PC-9 (cell line): ENCODE measurements around the gene CARMIL1. TPM values are rescaled to one million over a fixed set of nuclear protein-coding genes. Genes with fewer than 3 reads are reported as not detected.

Experiments
- BruUV-seq: library from RNA; stranded (reverse); fragments of 400-500 nt; replicated peaks from 2 replicates; lab custom pipeline; 2021; lab: Mats Ljungman, UMichigan
- CTCF ChIA-PET: fragments of 300-600 bp; sonication (Branson Sonifier 250); formaldehyde crosslinking; loops from one replicate; lab custom pipeline; 2022; ENCODE audit warnings: antibody characterized with exemption; lab: Charles Lee
- POLR2A ChIA-PET: fragments of 300-600 bp; sonication (Branson Sonifier 250); formaldehyde crosslinking; loops from one replicate; lab custom pipeline; 2022; ENCODE audit warnings: antibody characterized with exemption; ENCODE audit not compliant: unreplicated experiment; lab: Charles Lee
- DNase-seq, 2 experiments: peaks; one replicate each; pipeline versions ENCODE4 v3.0.0 to v3.0.0-alpha.2; 2015 to 2022; ENCODE audit warnings: mixed read lengths in 1 of 2
- H2AFZ ChIP-seq: fragments of 200-600 bp; sonication (generic); 2 replicates; pipeline ENCODE4 v1.8.1; 2017; ENCODE audit warnings: antibody characterized with exemption
- H3F3A ChIP-seq: fragments of 200-600 bp; sonication (generic); 2 replicates; pipeline ENCODE4 v1.8.1; 2017; ENCODE audit warnings: antibody characterized with exemption, mild to moderate bottlenecking, low read depth; ENCODE audit not compliant: insufficient read depth
- H3K27ac ChIP-seq: fragments of 200-600 bp; sonication (generic); 2 replicates; pipeline ENCODE4 v1.6.1; 2016; ENCODE audit warnings: mixed run types
- H3K27me3 ChIP-seq: fragments of 200-600 bp; sonication (generic); 2 replicates; pipeline ENCODE4 v1.6.1; 2016; ENCODE audit warnings: low read depth, mixed run types; ENCODE audit not compliant: insufficient read depth
- H3K36me3 ChIP-seq: fragments of 200-600 bp; sonication (generic); 2 replicates; pipeline ENCODE4 v1.6.1; 2016; ENCODE audit warnings: low read depth, mixed run types
- H3K4me1 ChIP-seq: fragments of 200-600 bp; sonication (generic); replicated peaks from 2 replicates; pipeline ENCODE4 v1.6.1; 2016; ENCODE audit warnings: mixed run types; ENCODE audit not compliant: insufficient read depth
- H3K4me2 ChIP-seq: fragments of 200-600 bp; sonication (generic); 2 replicates; pipeline ENCODE4 v1.6.1; 2017; ENCODE audit warnings: mixed run types
- H3K4me3 ChIP-seq: fragments of 200-600 bp; sonication (generic); 2 replicates; pipeline ENCODE4 v1.6.1; 2016; ENCODE audit warnings: mixed run types
- H3K79me2 ChIP-seq: fragments of 200-600 bp; sonication (generic); 2 replicates; pipeline ENCODE4 v1.6.1; 2017; ENCODE audit warnings: low read depth, mixed run types
- H3K9me2 ChIP-seq: fragments of 200-600 bp; sonication (generic); 2 replicates; pipeline ENCODE4 v1.8.1; 2017; ENCODE audit warnings: mild to moderate bottlenecking; ENCODE audit not compliant: insufficient read depth
- H3K9me3 ChIP-seq: fragments of 200-600 bp; sonication (generic); 2 replicates; pipeline ENCODE4 v1.8.1; 2016; ENCODE audit warnings: low read depth; ENCODE audit not compliant: insufficient read depth
- H4K20me1 ChIP-seq: fragments of 200-600 bp; sonication (generic); 2 replicates; pipeline ENCODE4 v1.8.1; 2017; ENCODE audit not compliant: insufficient read depth
- EZH2 ChIP-seq: fragments of 200-600 bp; sonication (generic); IDR thresholded peaks from 2 replicates; pipeline ENCODE4 v1.8.0; 2017; ENCODE audit warnings: antibody characterized with exemption, low read depth
- intact Hi-C: fragments of 100-400 bp; cut with micrococcal nuclease; formaldehyde crosslinking; loops from one replicate; pipeline ENCODE4 v1.10.0; 2022; ENCODE audit not compliant: unreplicated experiment
- total RNA-seq: library from RNA; stranded (reverse); gene quantifications from 2 replicates; pipeline ENCODE4 v1.2.3, GENCODE V29; 2021
- TF ChIP-seq, protein P1 (sequence below): fragments of 200-600 bp; sonication (generic); conservative IDR thresholded peaks from 2 replicates; pipeline ENCODE4 v1.6.1; 2017; ENCODE audit warnings: mixed run types, antibody characterized with exemption, mild to moderate bottlenecking, moderate library complexity

Gene CARMIL1
- total RNA-seq, 1 experiment from 2014 or later, result 33.1 TPM

DNA sequence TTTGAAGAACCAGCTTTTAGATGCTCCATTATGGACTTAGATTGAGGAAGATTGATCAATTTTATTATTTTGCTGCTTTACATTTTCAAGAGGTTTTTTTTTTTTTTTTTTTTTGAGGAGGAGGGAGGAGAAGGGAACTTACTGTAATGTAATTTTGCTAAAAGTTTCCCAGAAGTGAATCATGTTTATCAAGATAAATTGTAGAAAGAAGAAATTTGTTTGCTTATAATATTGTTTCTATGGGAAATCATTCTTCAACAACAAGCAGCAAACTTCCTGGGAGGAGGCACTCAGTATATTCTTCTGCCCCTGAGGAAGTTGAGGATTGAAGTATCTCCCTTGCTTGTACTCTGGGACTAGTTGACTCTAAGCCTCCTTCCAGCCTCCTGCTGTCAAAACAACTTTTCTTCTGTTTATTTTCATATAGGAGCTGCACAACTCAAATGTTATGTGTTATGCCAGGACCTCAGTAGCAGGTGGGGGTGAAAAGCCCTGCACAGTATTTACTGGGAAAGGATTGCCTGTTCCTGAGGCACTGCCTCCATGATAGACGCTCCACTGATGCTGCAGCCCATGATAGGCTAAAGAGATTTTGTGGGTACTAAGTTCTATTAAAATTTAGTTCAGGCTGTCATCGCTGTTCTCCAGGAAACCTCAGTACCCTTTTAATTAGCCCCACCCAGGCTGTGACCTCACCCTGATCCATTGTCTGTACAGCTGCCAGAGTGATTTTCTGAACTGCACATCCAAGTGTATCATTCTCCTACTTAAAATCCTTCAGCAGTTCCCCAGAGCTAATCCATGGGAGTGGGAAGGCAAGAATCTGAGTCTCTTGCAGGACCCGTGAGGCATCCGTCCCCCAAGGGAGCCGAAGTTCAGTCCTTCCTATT lies 51.9 kb downstream of the CARMIL1 start:
- ChIA-PET CTCF (no interaction called here), POLR2A (no interaction called here)
- TF ChIP-seq, protein P1, sequence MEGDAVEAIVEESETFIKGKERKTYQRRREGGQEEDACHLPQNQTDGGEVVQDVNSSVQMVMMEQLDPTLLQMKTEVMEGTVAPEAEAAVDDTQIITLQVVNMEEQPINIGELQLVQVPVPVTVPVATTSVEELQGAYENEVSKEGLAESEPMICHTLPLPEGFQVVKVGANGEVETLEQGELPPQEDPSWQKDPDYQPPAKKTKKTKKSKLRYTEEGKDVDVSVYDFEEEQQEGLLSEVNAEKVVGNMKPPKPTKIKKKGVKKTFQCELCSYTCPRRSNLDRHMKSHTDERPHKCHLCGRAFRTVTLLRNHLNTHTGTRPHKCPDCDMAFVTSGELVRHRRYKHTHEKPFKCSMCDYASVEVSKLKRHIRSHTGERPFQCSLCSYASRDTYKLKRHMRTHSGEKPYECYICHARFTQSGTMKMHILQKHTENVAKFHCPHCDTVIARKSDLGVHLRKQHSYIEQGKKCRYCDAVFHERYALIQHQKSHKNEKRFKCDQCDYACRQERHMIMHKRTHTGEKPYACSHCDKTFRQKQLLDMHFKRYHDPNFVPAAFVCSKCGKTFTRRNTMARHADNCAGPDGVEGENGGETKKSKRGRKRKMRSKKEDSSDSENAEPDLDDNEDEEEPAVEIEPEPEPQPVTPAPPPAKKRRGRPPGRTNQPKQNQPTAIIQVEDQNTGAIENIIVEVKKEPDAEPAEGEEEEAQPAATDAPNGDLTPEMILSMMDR, result no peak
- TF ChIP-seq EZH2, result no peak
- DNase-seq, result no peak
- Histone ChIP-seq H3K27me3 (no peaks in the 10 kb centered on the region), H3K9me3 (no peaks in the 10 kb centered on the region), H3K4me3 (no peak overlapping the region), H3K36me3 (no peaks in the 10 kb centered on the region), H3K4me1 (0 out of 2 replicates have a peak, but pooled peaks cover 7% of the 10 kb centered on the region), H2AFZ (no peak overlapping the region), H3K79me2 (peaks cover 44% of the 10 kb centered on the region), H3K4me2 (no peak overlapping the region), H3K27ac (no peak overlapping the region), H3K9me2 (no peaks in the 10 kb centered on the region), H3F3A (no peaks in the 10 kb centered on the region), H4K20me1 (no peaks in the 10 kb centered on the region)
- intact Hi-C loops, result no loop called here
- BruUV-seq, result no TSS peak

DNA sequence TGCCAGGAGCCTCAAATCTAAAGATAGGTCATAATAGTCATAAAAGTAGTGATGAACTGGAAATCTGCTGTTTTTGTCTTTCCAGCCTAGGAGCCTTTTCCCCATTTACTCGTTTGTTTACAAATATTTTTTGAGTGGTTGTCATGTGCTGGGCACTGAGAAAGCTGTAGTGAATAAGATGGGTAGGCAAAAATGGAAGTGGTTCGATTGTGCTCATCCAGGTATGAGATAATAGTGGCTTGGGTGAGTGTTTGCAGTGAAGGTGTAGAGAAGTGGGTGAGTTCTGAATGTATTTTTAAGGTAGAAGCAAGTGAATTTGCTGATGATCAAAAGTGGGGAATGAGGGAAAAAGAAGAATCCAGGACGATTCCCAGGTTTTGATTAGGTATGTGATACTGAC lies 53.0 kb downstream of the CARMIL1 start:
- Histone ChIP-seq H3K4me2 (no peak overlapping the region), H3K27me3 (no peaks in the 10 kb centered on the region), H3K36me3 (no peaks in the 10 kb centered on the region), H3K4me1 (0 out of 2 replicates have a peak, but pooled peaks cover 7% of the 10 kb centered on the region), H3K79me2 (peaks cover 54% of the 10 kb centered on the region), H3K4me3 (no peak overlapping the region), H2AFZ (no peak overlapping the region), H3K27ac (no peak overlapping the region), H3F3A (no peaks in the 10 kb centered on the region), H3K9me2 (no peaks in the 10 kb centered on the region), H4K20me1 (no peaks in the 10 kb centered on the region), H3K9me3 (no peaks in the 10 kb centered on the region)
- DNase-seq, result no peak
- ChIA-PET POLR2A (no interaction called here), CTCF (no interaction called here)
- TF ChIP-seq, protein P1, result no peak
- no peak for TF ChIP-seq EZH2
- intact Hi-C loops, result no loop called here
- BruUV-seq, result no TSS peak

DNA sequence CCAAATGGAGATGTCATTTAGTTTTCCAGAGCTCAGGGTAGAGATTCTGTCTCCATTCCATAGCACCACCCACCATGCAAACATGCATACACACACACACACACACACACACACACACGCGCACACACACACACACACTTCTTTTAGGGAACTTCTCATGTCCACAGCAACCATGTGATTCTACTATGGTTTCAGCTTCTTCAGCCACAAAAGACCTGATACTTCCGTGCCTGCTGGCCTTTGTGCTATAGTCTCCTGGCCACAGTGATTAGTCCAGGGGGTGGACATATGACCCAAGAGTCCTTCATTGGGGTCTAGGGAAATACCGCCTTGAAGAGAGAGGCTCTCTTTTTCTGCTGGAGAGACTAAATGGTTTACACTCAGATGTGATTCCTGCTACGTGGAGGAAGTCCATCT lies 53.5 kb downstream of the CARMIL1 start:
- no peaks in the 10 kb centered on the region for H4K20me1 ChIP-seq
- no peaks in the 10 kb centered on the region for H3K9me3 ChIP-seq
- H3K4me2 ChIP-seq, result no peak overlapping the region
- no peaks in the 10 kb centered on the region for H3K36me3 ChIP-seq
- TF ChIP-seq EZH2, result no peak
- TF ChIP-seq, protein P1, result no peak
- peaks cover 51% of the 10 kb centered on the region for H3K79me2 ChIP-seq
- BruUV-seq, result no TSS peak
- no peak overlapping the region for H3K27ac ChIP-seq
- ChIA-PET POLR2A (no interaction called here), CTCF (no interaction called here)
- H3K4me3 ChIP-seq, result no peak overlapping the region
- H2AFZ ChIP-seq, result no peak overlapping the region
- H3K9me2 ChIP-seq, result no peaks in the 10 kb centered on the region
- H3F3A ChIP-seq, result no peaks in the 10 kb centered on the region
- 0 out of 2 replicates have a peak, but pooled peaks cover 7% of the 10 kb centered on the region for H3K4me1 ChIP-seq
- H3K27me3 ChIP-seq, result no peaks in the 10 kb centered on the region
- DNase-seq, result no peak
- intact Hi-C loops, result no loop called here
